Nucleus accumbens (tissue), 56 donors: ENCODE results near the gene COL23A1.
A peak's percentile ranks its signal among the peaks of the same experiment; 100 is the strongest.

Experiments
- DNase-seq, 56 donors: peaks; one replicate each; lab custom pipeline; 2025; lab: John Stamatoyannopoulos, UW

COL23A1 gene

DNA sequence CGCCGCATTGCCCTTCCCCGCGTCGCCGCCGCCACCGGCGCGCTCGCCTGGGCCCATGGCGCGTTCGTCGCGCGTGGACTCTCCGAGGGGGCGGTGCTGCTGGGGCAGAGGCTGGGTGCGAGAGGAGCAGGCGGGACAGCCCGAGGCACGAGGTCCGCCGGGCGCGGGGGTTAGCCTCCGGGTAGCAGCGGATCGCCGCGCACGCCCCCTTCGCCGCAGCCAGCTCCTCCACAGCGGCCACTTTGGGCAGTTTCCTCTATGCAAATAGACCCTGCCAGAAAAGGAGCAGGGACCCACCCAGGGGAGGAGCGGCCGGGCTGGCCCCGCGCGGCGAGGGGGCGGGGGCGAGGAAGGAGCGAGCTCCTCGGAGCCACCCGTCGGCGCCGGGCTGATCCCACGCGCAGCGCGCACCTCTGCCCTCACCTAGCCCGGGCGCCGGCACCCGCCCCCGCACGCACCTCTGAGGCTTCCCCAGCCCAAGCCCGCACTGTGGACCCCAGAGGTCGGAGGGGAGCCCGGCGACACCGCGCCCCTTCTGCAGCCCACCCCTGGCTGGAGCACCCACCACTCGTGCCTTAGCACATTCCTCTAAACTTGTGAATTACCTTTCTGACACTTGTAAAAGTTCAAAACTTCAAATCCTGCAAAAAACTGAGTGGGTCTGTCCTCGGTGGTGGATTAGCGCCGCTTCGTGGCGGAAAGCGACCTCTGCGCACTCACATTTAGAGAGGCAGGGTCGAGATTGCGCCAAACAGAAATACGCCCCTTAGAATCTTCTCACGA lies at the start of gene COL23A1:
Gene COL23A1, minus strand, starts transcription at position 253 of the 783 bp plus-strand sequence.
- peak in 15 of 56 donors; percentile 4 to 65 (median 22) for DNase-seq

DNA sequence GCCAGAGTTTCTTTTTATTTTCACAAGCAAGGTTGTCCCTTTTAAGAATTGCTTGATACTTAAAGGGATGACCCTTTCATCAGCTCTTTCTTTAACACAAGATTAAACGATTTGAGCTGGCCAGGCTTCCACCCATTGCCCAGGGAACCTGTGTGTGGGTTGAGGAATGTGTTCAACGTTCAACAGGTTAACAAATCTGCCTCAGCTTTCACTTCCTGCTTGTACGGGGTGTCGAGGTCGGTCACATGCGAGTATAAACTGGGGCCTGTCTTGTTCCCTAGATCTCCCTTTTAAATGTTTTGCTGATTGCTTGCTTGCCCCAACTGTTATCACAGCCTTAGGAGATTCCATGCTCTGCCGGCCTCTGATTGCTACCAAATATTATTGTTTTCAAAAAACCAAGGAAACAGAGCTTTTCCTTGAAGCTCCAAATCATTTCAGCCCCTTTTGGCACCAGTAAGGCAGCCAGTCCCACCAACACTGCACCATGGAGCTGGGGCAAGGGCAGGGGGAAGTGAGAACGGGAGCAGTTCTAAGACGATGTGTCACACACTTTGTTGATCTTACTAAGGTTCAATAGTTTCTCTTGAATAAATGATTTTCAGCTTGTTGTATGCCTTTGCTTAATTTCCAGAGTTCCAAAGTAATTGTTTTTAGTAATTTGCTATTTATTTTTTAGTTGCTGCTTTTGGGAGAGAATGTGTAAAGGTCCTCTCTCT lies 47.3 kb upstream of the COL23A1 start:
- DNase-seq = no peak

DNA sequence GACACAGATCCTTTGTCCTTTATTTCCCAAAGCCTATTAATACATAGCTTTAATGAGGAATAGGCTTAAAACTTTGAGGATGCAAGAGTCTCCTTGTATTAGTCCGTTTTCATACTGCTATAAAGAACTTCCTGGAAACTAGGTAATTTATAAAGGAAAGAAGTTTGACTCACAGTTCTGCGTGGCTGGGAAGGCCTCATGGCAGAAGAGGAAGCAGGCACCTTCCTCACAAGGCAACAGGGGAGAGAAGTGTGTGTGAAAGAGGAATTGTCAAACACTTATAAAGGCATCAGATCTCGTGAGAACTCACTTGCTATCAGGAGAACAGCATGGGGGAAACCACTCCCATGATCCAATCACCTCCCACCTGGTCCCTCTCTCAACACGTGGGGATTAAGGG lies 42.1 kb upstream of the COL23A1 start:
- DNase-seq = no peak

DNA sequence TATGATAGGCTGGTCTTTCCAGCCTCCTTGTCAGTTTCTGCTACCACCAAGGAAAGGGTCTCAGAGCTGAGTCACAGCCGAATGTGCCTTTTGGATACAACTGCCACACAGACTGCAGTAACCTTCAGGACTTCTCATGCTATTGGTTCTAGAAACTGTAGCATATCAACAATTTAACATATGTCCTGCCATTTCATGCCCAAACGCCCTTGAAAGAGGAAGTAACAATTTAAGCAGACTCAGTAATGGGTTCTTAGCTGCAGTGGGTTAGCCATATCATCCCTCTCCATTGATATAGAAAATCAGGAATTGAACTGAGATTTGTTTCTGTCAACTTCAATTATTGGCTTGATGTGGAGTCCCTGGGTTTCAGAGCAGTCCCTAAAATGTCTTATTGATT lies 40.8 kb upstream of the COL23A1 start:
- DNase-seq = no peak

DNA sequence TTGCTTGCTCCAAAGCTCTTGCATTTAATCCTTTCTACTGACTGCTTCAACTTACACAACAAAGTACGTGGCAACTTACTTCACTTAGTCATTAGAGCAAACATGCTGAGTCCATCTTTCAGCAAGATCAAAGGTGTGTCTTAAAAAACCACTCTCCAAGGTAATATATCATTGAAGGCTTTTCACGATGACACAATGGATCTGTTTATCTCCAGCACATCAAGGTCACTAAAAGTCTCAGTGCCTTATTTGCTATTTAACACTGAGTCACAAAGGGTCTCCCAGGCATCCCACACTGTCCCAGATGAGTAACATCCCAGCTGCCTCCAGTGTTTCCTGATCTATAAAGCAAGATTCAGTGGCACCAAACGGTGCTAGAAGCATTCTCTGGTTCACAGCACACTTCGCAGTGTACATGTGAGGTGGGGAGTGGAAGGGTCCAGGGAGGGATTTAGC lies 40.3 kb upstream of the COL23A1 start:
- DNase-seq = no peak

DNA sequence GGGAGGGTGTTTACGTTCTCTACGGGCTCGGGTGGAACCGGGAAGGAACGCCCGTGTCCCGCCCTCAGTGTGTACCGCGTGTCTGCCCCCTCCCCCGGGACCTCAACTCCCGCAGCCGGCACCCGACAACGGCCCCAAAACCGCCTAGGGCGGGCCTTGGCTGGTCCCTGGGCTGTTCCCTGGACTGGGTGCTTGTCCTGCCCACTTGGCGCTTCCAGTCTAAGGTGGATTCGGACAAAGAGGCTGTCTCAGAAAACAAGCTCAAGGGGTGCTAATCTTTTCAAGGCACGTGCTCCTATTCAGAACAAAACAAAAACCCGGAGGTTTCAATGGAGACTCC lies 37.0 kb upstream of the COL23A1 start:
- peak in 1 of 56 donors; percentile 54 for DNase-seq

DNA sequence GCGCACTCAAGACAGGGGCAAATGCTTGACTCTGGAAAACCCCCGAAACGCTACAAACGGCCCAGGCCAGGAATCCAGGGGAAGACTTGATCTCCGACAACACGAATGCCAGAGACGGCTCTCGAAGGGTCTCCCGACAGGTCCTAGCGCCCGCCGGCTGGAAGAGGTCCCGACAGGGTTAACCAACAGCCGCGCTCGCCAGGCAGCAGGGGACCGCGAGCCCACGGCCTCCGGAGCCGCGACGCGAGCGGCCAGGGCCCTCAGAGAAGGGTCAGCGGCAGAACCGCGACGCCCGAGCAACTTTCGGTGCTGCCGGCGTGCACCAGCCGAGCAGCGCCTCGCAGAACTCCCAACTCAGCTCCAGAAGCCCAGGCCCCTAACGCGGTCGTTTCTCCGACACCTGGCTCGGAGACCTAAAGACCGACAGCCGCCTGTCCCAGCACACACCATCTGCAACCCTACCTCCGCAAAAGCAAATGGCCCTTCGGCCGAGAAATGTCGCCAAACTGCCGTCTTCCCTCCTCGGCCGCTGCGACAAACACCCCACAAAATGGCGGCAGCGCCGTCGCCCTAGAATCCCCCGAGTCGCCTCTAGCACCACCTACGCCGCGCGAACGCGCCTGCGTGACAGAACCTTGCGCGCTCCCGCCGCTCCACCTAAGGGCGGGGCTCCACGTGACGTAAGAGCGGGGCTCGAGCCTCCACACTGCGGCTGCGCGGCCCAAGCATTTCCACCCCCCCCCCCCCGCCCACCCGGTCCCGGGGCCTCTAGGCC lies 36.5 kb upstream of the COL23A1 start, which contains the start of gene CLK4:
Gene CLK4, minus strand, starts transcription at position 567 of the 775 bp plus-strand sequence. CDS start 3,634 bp downstream, outside the sequence.
- peak; percentile 26 to 97 (median 89) for DNase-seq

DNA sequence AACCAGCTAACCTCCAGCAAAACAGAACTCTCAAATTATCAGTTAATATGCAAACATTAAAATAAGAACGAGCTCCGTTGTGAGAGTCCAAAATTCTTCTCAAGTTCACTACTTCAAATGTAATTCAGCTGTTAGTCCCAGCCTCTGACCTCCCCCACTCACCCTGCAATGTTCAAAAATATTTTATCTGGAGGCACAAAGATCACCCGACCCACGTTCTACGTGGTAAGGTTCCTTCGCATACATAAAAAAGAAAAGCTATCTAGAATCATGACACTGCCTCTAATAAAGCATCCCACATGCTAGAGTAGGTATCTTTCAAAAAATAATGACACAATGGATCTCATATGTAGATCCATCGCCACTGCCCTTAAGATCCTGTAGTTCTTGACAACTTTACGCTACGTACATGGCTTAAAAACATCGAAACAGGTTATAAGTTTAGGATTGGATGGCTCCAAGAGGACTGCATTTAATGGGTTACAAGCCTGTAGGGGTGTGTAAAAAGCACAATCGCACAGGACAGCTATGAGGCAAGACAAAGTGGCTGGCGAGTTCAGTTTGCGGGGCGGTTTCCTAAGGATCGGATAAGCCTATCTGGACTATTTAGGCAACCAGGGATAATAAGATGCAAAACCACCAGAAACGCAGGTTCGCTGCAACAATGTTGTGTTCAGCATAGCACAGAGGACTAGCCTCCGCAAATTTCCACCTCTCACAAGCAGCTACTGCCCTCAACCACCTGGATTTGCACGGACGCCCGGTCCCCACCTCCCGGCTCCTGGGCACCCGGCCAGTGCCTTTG lies 35.7 kb upstream of the COL23A1 start:
- peak in 2 of 56 donors; percentile 10 to 58 for DNase-seq

DNA sequence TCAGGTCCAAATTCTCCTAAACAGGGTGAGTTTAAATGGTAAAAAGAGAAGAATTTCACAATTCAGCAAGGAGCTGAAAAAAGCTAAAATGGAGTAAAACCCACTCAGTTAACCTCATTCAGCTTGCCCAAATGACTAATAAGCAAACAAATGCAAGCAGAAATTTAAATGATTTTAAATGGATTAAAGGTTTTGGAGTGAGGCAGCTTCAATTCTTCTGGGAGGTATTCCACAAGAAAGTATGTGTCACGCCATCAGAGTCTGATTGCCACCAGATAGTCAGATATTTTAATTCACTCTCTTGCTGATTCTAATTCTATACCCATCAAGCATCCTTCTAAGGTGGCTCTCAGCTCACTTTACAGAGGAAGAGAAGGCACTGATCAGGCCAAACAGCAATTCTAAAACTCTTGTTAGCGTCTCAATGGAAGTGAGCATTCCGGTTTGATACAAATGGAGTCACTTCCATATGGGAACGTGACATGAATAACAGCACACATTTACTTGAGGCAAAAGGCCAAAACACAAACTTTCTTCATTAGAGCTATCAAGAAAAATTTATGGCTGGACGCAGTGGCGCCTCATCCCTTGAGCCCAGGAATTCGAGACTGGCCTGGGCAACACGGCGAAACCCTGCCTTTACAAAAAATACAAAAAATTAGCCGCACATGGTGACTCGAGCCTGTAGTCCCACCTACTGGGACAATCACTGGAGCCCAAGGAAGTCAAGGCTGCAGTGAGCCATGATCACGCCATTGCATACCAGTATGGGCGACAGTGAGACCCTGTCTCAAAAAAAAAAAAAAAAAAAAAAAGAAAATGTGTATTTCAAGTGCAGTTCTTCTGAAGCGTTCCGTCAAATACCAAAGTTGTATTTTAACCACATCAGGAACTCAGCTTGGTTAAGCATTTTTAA lies 34.7 kb upstream of the COL23A1 start:
- DNase-seq = peak in 1 of 56 donors; percentile 4

DNA sequence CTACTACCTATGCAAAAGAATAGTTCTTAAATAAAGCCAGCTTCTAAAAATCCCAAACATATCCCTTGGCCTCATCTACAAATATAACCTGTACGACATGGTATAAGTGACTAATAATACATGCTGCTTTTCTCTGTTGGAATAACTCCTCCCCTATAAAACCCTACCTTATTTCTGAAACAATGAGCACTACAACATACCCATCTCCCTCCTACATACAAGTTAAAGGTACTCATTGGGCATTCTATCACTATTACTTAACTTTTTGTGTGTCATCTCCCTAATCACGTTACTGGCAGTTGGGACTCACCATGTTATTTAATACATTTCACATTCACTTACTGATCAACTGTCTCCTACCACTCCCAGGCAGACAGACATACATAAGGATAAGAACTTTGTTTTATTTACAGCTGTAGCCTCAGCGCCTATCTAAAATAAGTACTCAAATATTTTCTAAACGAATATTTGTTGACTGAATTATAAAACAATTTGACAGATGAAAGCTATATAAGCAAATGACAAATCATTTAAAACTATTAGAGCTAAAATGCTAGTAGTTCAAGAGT lies 32.6 kb upstream of the COL23A1 start:
- DNase-seq = no peak

DNA sequence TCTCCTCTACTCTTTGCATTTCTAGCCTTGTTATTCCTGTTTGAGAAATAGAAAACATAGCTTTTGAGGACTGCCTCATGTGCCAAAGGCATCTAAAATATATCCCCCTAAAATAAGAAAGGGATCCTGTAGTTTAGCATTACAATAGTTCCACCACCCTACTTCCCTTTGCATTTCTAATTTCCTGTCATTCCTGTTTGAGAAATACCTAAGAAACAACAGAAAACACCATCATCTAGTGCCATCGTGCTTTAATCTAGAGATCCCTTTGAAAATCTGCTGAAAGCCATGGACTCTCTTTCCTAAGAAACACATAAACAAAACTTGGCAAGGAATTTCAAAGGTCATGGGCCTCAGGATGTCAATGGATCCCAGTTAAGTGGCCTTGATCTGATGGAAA lies 29.2 kb upstream of the COL23A1 start:
- no peak for DNase-seq

DNA sequence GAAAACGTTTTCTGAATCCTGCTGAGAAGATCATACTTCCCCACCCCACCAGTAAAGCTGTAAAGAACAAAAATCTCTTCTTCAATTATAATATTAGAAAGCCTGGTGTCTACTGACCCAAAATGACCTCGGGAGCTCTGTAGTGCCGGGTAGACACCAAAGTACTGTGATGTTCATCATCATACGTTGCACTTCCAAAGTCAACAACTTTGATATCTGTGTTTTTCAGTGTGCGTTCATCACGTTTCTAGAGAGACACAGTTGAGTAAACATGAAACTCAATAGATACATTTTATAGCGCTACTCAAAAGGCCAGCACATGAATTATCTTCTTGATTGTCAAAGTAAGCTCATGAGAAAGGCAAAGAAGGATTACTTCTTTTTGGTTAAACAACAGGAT lies 22.1 kb upstream of the COL23A1 start:
- no peak for DNase-seq

DNA sequence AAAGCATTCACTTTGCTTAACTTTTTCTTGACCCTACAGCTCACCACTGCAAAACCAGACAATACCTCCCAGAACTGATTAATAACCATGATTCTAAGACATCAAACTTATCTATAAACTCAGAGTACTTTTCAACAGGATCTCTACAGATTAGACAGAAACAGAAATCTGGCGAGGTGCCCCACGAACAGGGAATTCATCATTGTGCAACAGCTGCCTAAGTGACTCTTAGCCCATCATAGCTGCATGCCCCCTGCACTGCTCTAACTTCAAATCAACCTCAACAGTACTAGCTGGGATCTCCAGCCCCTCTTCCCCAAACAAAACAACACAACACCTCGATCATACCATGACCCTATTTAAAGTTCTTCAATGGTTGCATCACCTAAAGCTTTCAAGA lies 16.1 kb upstream of the COL23A1 start:
- DNase-seq = no peak

DNA sequence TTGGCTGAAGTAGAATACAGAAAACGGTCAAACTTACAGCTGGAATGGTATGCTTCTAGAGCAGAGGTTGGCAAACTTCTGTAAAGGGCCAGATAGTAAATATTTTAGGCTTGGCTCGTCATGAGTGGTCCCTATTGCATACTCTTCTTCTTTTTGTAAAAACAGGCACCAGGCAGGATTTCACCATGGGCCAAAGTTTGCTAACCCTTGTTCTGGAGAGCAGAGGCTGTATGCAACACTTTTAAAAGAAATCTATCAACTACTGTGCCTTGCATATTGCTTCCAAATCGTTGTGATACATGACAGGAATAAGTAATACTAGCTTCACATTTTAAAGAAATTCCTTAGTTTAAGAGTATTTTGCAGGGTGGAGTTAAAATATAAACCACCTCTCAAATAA lies 15.6 kb upstream of the COL23A1 start:
- no peak for DNase-seq

DNA sequence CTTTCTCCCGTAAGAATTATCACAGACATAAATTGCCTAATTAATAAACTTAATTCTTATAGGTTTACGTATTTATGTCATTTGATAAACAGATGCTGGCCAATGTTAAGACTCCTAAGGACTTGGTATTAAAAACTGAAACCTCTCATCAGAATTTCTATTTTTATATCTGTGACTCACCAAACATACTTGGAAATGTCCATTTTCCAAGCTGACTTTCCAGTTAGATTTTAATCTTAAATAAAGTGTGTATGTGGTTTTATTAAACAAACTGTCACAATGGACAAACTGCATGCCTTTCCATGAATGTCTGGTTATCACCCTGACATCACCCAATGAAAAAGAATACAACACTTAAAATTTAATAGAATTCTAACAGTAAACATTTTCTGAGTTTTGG lies 12.6 kb upstream of the COL23A1 start:
- no peak for DNase-seq

DNA sequence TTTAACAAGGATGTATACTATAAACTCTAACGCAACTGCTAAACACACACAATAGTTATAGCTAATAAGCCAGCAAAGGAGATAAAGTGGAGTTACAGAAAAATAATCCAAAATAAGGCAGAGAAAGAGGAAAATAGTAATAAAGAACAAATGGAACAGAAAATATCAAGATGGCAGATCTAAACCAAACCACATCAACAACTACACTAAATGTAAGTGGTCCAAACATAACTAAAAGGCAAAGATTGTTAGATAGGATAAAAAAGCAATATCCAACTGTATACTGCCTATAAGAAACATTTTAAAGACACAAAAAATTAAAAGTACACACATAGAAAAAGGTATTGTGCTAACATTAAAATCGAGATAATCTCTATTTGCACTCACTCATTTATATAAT lies 5.6 kb upstream of the COL23A1 start:
- no peak for DNase-seq

DNA sequence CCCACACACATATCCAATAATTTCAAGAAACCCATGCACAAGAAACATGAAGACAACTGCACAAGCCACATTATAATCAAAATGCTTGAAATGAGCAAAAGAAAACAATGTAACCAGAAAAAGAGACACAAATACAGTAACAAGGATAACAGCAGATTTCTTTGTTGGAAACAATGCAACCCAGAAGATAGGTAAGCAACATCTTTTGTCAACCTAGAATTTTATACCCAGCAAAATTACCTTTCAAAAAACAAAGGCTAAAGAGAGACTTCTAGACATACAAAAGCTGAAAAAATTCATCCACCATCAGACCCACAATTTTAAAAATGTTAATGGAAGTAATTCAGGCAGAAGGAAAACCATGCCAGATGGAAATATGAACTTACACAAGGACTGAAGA lies 5.0 kb upstream of the COL23A1 start:
- no peak for DNase-seq

DNA sequence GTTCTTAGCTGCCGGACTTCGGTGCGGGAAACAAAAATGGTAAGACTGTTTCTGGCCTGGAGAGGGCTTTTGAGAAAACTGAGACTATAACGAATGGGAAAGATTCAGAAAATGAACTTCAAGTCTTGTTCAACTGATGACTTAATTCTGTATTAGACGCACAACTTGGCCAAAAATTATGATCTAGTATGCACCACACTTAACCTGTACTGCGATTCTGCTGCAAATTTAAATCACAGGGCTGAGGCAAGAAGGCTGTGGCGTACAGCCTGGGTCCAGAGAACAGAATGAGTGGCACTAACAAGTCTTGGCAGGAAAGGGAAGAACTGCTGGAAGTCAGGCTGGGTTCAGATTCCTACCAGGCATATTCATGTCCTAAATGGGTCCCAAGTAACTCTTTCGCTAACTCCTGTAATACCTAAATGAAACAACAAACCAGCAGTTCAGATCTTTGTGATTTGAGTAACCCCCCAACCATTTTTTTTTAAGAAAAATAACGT lies 781 bp upstream of the COL23A1 start:
- DNase-seq = no peak
